Ishikawa (cell line): ENCODE data around the gene ZMIZ1.

Source experiments
- CEBPB ChIP-seq: IDR thresholded peaks from 2 replicates; pipeline ENCODE4 v1.6.1; 2012
- CREB1 ChIP-seq: IDR thresholded peaks from 2 replicates; pipeline ENCODE4 v1.6.1; 2012; ENCODE audit warnings: low read depth
- EGR1 ChIP-seq: IDR thresholded peaks from 2 replicates; pipeline ENCODE4 v1.6.1; 2012
- EP300 ChIP-seq: IDR thresholded peaks from 2 replicates; pipeline ENCODE4 v1.6.1; 2012; ENCODE audit warnings: borderline replicate concordance
- MAX ChIP-seq: IDR thresholded peaks from 2 replicates; pipeline ENCODE4 v1.6.1; 2012
- NFIC ChIP-seq: IDR thresholded peaks from 2 replicates; pipeline ENCODE4 v1.6.1; 2012
- RAD21 ChIP-seq: IDR thresholded peaks from 2 replicates; pipeline ENCODE4 v1.6.1; 2012; ENCODE audit warnings: low read depth
- TAF1 ChIP-seq: IDR thresholded peaks from 2 replicates; pipeline ENCODE4 v1.6.1; 2012; ENCODE audit warnings: low read depth, mild to moderate bottlenecking
- TCF12 ChIP-seq: IDR thresholded peaks from 2 replicates; pipeline ENCODE4 v1.6.1; 2012; ENCODE audit warnings: low read depth
- TEAD4 ChIP-seq: IDR thresholded peaks from 2 replicates; pipeline ENCODE4 v1.6.1; 2012
- YY1 ChIP-seq: IDR thresholded peaks from 2 replicates; pipeline ENCODE4 v1.6.1; 2012; ENCODE audit warnings: low read depth
- ZBTB7A ChIP-seq: IDR thresholded peaks from 2 replicates; pipeline ENCODE4 v1.6.1; 2012; ENCODE audit warnings: low read depth
- TF ChIP-seq, protein P1 (sequence below): IDR thresholded peaks from 2 replicates; pipeline ENCODE4 v1.6.1; 2012; ENCODE audit warnings: low read depth, mild to moderate bottlenecking

- TF ChIP-seq RAD21, result peak; percentile 9; the same call in 1 of the 2 replicates
- peak; percentile 98 for TF ChIP-seq NFIC
- TF ChIP-seq MAX, result peak; percentile 52
- TF ChIP-seq EP300, result peak; percentile 72; the same call in 1 of the 2 replicates
- no peak for TF ChIP-seq ZBTB7A
- peak; percentile 70 for TF ChIP-seq TCF12
- no peak for TF ChIP-seq TAF1
- TF ChIP-seq EGR1, result no peak
- TF ChIP-seq, protein P1, sequence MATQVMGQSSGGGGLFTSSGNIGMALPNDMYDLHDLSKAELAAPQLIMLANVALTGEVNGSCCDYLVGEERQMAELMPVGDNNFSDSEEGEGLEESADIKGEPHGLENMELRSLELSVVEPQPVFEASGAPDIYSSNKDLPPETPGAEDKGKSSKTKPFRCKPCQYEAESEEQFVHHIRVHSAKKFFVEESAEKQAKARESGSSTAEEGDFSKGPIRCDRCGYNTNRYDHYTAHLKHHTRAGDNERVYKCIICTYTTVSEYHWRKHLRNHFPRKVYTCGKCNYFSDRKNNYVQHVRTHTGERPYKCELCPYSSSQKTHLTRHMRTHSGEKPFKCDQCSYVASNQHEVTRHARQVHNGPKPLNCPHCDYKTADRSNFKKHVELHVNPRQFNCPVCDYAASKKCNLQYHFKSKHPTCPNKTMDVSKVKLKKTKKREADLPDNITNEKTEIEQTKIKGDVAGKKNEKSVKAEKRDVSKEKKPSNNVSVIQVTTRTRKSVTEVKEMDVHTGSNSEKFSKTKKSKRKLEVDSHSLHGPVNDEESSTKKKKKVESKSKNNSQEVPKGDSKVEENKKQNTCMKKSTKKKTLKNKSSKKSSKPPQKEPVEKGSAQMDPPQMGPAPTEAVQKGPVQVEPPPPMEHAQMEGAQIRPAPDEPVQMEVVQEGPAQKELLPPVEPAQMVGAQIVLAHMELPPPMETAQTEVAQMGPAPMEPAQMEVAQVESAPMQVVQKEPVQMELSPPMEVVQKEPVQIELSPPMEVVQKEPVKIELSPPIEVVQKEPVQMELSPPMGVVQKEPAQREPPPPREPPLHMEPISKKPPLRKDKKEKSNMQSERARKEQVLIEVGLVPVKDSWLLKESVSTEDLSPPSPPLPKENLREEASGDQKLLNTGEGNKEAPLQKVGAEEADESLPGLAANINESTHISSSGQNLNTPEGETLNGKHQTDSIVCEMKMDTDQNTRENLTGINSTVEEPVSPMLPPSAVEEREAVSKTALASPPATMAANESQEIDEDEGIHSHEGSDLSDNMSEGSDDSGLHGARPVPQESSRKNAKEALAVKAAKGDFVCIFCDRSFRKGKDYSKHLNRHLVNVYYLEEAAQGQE, result no peak
- TF ChIP-seq CREB1, result no peak
- TF ChIP-seq YY1, result peak; percentile 13; the same call in 1 of the 2 replicates
- TF ChIP-seq CEBPB, result peak; percentile 24; the same call in 1 of the 2 replicates
- peak; percentile 79 for TF ChIP-seq TEAD4
Measured at GRCh38 chr10:79162861-79163665, 94.3 kb downstream of the ZMIZ1 start.
